HG02763 (cell line): ENCODE data around the gene C17orf50.

ENCODE experiments used
- ATAC-seq: cut with Tn5 transposase; IDR thresholded peaks from one replicate; pipeline ENCODE4 v1.9.1; 2021; ENCODE audit warnings: mild to moderate bottlenecking, moderate library complexity; ENCODE audit not compliant: unreplicated experiment

C17orf50 gene

GRCh38 chr17:35733366-35733765 lies 27.3 kb upstream of the C17orf50 start:
- no peak for ATAC-seq

GRCh38 chr17:35734396-35734795 lies 26.3 kb upstream of the C17orf50 start:
- no peak for ATAC-seq

GRCh38 chr17:35735036-35735805 lies 25.5 kb upstream of the C17orf50 start:
- no peak for ATAC-seq

- no peak for ATAC-seq
Measured at GRCh38 chr17:35736236-35736635, 24.5 kb upstream of the C17orf50 start.

GRCh38 chr17:35738519-35739133 lies 22.1 kb upstream of the C17orf50 start:
- no peak for ATAC-seq

GRCh38 chr17:35740216-35740615 lies 20.5 kb upstream of the C17orf50 start:
- no peak for ATAC-seq

GRCh38 chr17:35740997-35741931 lies 19.4 kb upstream of the C17orf50 start:
- no peak for ATAC-seq

GRCh38 chr17:35742496-35742895 lies 18.2 kb upstream of the C17orf50 start:
- no peak for ATAC-seq

- no peak for ATAC-seq
Measured at GRCh38 chr17:35742896-35743477, 17.7 kb upstream of the C17orf50 start.

- no peak for ATAC-seq
Measured at GRCh38 chr17:35743626-35744328, 16.9 kb upstream of the C17orf50 start.

GRCh38 chr17:35744830-35745229 lies 15.9 kb upstream of the C17orf50 start:
- no peak for ATAC-seq

GRCh38 chr17:35745246-35745645 lies 15.4 kb upstream of the C17orf50 start:
- ATAC-seq = no peak

GRCh38 chr17:35745749-35746320 lies 14.9 kb upstream of the C17orf50 start:
- ATAC-seq = no peak

- ATAC-seq = no peak
Measured at GRCh38 chr17:35747540-35748017, 13.1 kb upstream of the C17orf50 start.

GRCh38 chr17:35748341-35748841 lies 12.3 kb upstream of the C17orf50 start:
- no peak for ATAC-seq

GRCh38 chr17:35748979-35749378 lies 11.7 kb upstream of the C17orf50 start:
- ATAC-seq = no peak

- no peak for ATAC-seq
Measured at GRCh38 chr17:35749560-35750412, 10.9 kb upstream of the C17orf50 start.

GRCh38 chr17:35750526-35751395 lies 9.9 kb upstream of the C17orf50 start:
- ATAC-seq = no peak
